ENCODE measurements around the gene RNF207. TPM values are rescaled to one million over a fixed set of nuclear protein-coding genes. Genes with fewer than 3 reads are reported as not detected.

The RNF207 gene
- total and polyA plus RNA-seq, 2 of the 13 experiments (the other 11 are each of a cell fraction or from before 2014, with no cell fraction given): 9.8 to 15.9 TPM

DNA sequence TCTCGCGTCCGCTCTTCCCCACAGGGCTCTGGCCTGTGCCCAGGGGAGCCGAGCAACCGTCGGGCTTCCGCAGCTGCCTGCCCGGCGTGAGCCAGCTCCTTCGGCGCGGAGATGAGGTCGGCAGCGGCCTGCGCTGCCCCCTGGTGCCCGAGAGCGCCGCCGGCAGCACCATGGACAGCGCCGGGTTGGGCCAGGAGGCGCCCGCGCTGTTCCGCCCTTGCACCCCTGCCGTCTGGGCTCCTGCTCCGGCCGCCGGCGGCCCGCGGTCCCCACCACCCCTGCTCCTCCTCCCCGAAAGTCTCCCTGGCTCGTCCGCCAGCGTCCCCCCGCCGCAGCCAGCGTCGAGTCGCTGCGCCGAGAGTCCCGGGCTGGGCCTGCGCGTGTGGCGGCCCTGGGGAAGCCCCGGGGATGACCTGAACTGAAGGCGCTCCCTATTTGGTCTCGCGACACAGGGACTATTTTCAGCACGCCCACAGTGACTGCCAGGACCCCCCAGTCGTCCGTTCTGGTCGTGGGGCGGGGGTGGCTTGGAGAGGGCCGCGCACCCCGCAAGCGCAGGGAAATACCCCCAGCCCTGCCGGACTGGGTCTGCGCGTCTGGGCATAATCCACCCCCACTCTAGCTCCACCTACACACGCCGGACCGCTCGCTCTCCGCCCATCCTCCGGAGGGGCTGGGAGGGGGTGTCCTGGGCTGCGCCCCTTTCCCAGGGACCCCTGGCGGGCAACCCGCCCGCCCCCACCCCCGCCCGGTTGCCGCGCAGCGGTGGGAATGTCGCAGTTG is 39.4 kb downstream of the RNF207 start (continued):
- peak; percentile 58; the same call in 1 of the 2 replicates for TF ChIP-seq NR3C1 (CRISPR knock-in tag; IDR thresholded peaks at IDR 0.05)
- peak; percentile 77 for TF ChIP-seq TEAD3 (CRISPR knock-in tag; optimal IDR thresholded peaks at IDR 0.05; ENCODE audit: borderline replicate concordance)
- no peak for TF ChIP-seq U2AF1 (optimal IDR thresholded peaks at IDR 0.05; ENCODE audit: low read depth, low read length)
- peak; percentile 98 for TF ChIP-seq SMAD9 (CRISPR knock-in tag; IDR thresholded peaks at IDR 0.05)
- peak; percentile 99 for TF ChIP-seq TMF1 (CRISPR knock-in tag; IDR thresholded peaks at IDR 0.05; ENCODE audit: low read depth)
- peak; percentile 86 for TF ChIP-seq MYC (CRISPR knock-in tag; IDR thresholded peaks at IDR 0.05; ENCODE audit: borderline replicate concordance)
- no peak for TF ChIP-seq CBX1 (IDR thresholded peaks at IDR 0.05; ENCODE audit: low read depth)
- TF ChIP-seq, protein P1, sequence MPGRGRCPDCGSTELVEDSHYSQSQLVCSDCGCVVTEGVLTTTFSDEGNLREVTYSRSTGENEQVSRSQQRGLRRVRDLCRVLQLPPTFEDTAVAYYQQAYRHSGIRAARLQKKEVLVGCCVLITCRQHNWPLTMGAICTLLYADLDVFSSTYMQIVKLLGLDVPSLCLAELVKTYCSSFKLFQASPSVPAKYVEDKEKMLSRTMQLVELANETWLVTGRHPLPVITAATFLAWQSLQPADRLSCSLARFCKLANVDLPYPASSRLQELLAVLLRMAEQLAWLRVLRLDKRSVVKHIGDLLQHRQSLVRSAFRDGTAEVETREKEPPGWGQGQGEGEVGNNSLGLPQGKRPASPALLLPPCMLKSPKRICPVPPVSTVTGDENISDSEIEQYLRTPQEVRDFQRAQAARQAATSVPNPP (CRISPR knock-in tag; IDR thresholded peaks at IDR 0.05): no peak; the same call in 1 of the 2 replicates
- TF ChIP-seq GABPA (IDR thresholded peaks at IDR 0.05; ENCODE audit: low read depth, low read length): no peak
- TF ChIP-seq GABPA (CRISPR knock-in tag; IDR thresholded peaks at IDR 0.05; ENCODE audit: low read depth): no peak
- TF ChIP-seq ZNF660 (CRISPR knock-in tag; IDR thresholded peaks at IDR 0.05; ENCODE audit: borderline replicate concordance, low read depth): peak; percentile 83; the same call in 1 of the 2 replicates
- TF ChIP-seq ZNF605 (CRISPR knock-in tag; IDR thresholded peaks at IDR 0.05): peak; percentile 98
- TF ChIP-seq TCF12 (IDR thresholded peaks at IDR 0.05): no peak
- peak; percentile 85 for TF ChIP-seq TCF12 (CRISPR knock-in tag; IDR thresholded peaks at IDR 0.05)
- TF ChIP-seq, protein P2, sequence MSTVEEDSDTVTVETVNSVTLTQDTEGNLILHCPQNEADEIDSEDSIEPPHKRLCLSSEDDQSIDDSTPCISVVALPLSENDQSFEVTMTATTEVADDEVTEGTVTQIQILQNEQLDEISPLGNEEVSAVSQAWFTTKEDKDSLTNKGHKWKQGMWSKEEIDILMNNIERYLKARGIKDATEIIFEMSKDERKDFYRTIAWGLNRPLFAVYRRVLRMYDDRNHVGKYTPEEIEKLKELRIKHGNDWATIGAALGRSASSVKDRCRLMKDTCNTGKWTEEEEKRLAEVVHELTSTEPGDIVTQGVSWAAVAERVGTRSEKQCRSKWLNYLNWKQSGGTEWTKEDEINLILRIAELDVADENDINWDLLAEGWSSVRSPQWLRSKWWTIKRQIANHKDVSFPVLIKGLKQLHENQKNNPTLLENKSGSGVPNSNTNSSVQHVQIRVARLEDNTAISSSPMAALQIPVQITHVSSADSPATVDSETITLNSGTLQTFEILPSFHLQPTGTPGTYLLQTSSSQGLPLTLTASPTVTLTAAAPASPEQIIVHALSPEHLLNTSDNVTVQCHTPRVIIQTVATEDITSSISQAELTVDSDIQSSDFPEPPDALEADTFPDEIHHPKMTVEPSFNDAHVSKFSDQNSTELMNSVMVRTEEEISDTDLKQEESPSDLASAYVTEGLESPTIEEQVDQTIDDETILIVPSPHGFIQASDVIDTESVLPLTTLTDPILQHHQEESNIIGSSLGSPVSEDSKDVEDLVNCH (CRISPR knock-in tag; IDR thresholded peaks at IDR 0.05): peak; percentile 71; the same call in 1 of the 2 replicates
- TF ChIP-seq ZBTB7A (CRISPR knock-in tag; IDR thresholded peaks at IDR 0.05): peak; percentile 93
- peak; percentile 98 for TF ChIP-seq MED13 (CRISPR knock-in tag; IDR thresholded peaks at IDR 0.05)
- peak; percentile 98 for TF ChIP-seq ZC3H13 (CRISPR knock-in tag; IDR thresholded peaks at IDR 0.05)
- TF ChIP-seq SRSF9 (IDR thresholded peaks at IDR 0.05; ENCODE audit: borderline replicate concordance, insufficient read depth, low read depth, low read length, poor library complexity, severe bottlenecking): no peak
- TF ChIP-seq ZNF382 (CRISPR knock-in tag; IDR thresholded peaks at IDR 0.05; ENCODE audit: borderline replicate concordance): no peak
- TF ChIP-seq NFATC3 (CRISPR knock-in tag; IDR thresholded peaks at IDR 0.05): no peak; the same call in 1 of the 2 replicates
- TF ChIP-seq AHR (CRISPR knock-in tag; IDR thresholded peaks at IDR 0.05): peak; percentile 99; the same call in 1 of the 2 replicates
- TF ChIP-seq SATB2 (CRISPR knock-in tag; IDR thresholded peaks at IDR 0.05): peak; percentile 99
- peak; percentile 54; the same call in 1 of the 2 replicates for TF ChIP-seq POGZ (CRISPR knock-in tag; IDR thresholded peaks at IDR 0.05)
- TF ChIP-seq ZNF282 (IDR thresholded peaks at IDR 0.05; ENCODE audit: partially characterized antibody): no peak
- TF ChIP-seq, protein P3, sequence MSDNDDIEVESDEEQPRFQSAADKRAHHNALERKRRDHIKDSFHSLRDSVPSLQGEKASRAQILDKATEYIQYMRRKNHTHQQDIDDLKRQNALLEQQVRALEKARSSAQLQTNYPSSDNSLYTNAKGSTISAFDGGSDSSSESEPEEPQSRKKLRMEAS (IDR thresholded peaks at IDR 0.05): peak; percentile 61; the same call in 1 of the 2 replicates
- no peak for TF ChIP-seq KDM6A (CRISPR knock-in tag; IDR thresholded peaks at IDR 0.05; ENCODE audit: low read depth)
- TF ChIP-seq RORA (CRISPR knock-in tag; IDR thresholded peaks at IDR 0.05): no peak
- peak; percentile 97; the same call in 1 of the 2 replicates for TF ChIP-seq ZNF44 (CRISPR knock-in tag; IDR thresholded peaks at IDR 0.05)
